ENCODE results near the gene CPA5. TPM values are rescaled to one million over a fixed set of nuclear protein-coding genes. Genes with fewer than 3 reads are reported as not detected.
"Not testable (repeated sequence)": the region's sequence is repeated elsewhere in the genome, so short reads cannot be mapped to it uniquely, and the experiment has no call there.

CPA5 gene
- total RNA-seq, 1 donor from 2014 or later: not detected

DNA sequence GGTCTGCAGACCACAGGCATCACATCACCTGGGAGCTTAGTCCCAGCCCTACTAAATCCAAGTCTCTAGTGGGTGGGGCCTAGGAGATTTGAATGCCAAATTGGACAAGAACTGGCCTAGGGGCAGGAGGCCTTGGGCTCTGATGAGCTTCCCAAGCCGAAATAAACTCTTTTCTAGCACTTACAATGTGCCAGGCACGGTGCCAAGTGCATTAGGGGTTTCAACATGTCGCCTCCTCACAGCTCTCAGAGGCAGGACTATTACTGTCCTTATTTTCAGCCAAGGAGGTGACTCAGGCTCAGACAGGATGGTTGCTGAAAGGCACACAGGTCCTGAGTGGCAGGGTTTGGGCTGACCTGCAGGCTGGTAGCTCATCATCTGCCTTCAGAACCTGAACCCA, 26.4 kb downstream of the CPA5 start:
- no peak for DNase-seq
- TF ChIP-seq, protein P1, sequence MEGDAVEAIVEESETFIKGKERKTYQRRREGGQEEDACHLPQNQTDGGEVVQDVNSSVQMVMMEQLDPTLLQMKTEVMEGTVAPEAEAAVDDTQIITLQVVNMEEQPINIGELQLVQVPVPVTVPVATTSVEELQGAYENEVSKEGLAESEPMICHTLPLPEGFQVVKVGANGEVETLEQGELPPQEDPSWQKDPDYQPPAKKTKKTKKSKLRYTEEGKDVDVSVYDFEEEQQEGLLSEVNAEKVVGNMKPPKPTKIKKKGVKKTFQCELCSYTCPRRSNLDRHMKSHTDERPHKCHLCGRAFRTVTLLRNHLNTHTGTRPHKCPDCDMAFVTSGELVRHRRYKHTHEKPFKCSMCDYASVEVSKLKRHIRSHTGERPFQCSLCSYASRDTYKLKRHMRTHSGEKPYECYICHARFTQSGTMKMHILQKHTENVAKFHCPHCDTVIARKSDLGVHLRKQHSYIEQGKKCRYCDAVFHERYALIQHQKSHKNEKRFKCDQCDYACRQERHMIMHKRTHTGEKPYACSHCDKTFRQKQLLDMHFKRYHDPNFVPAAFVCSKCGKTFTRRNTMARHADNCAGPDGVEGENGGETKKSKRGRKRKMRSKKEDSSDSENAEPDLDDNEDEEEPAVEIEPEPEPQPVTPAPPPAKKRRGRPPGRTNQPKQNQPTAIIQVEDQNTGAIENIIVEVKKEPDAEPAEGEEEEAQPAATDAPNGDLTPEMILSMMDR (IDR thresholded peaks at IDR 0.05): no peak

DNA sequence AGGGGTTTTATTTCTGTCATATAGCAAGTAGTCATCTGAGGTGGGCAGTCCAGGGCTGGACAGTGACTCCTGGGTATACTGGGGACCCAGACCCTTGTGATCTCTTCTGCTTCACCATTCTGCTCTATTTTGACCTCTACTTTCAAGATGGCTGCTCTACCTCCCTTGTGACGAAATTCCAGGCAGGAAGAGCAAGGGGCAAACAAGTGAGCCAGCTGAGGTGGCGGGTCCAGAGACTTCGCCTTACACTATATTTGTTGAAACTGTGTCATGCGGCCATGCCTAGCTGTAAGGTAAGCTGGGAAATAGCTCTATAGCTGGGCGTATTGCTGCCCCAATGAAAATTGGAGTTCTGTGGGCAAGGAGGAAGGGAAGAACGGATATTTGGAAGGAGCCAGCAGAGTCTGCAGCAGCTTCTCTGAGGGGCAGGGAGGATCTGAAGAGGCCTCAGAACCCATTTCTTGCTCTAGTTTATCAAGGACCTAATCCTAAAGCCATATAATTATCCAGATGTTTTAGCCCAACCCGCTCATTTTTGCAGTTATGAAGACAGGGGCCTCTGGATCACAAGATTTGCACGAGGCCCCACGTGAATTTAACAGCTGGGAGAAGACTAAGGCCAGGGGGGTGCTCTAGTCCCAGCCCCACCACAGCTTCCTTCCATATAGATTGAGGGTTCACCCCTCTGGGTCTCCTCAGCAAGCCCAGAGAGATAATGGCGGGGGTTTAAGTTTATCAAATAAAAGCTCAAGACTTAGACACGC, 28.0 kb downstream of the CPA5 start:
- Histone ChIP-seq H3K27ac (peak overlapping the region; percentile 79), H3K4me1 (peaks cover 29% of the 10 kb centered on the region), H3K4me3 (no peak overlapping the region), H3K36me3 (no peaks in the 10 kb centered on the region), H3K27me3 (ENCODE audit: low read depth) (no peaks in the 10 kb centered on the region), H3K9me3 (peaks cover 10% of the 10 kb centered on the region)
- ATAC-seq (no peak), DNase-seq (no peak)
- intact Hi-C loops (cut with DNase I): no loop called here
- TF ChIP-seq, protein P1 (IDR thresholded peaks at IDR 0.05): no peak

More for the DNA sequence above, 26.4 kb downstream of the CPA5 start:
- Histone ChIP-seq H3K36me3 (no peaks in the 10 kb centered on the region), H3K27ac (peak overlapping the region; percentile 79), H3K4me1 (peaks cover 29% of the 10 kb centered on the region), H3K9me3 (peaks cover 3% of the 10 kb centered on the region), H3K27me3 (ENCODE audit: low read depth) (no peaks in the 10 kb centered on the region), H3K4me3 (no peak overlapping the region)
- intact Hi-C loops (cut with DNase I): no loop called here
- no peak for ATAC-seq

DNA sequence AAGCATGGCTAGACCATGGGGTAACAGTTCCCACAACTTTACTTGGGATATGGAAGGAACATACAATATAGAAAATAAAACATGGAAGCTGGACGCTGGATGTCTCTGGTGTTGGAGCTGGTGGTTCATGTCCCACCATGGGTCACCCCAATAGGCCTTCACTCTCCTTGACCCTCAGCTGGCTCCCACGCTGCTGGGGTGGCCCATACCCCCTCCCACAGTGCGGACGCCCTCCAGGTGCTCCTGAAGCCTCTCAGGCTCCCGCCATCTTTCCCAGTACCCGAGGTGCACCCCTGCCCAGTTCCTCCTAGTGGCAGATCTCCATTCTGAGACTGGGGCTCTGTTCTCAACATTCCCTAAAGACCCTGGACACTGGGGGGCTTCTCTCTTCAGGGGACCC, 29.9 kb downstream of the CPA5 start:
- TF ChIP-seq, protein P1 (IDR thresholded peaks at IDR 0.05): no peak
- peak overlapping the region; percentile 79 for H3K27ac ChIP-seq
- peaks cover 10% of the 10 kb centered on the region for H3K9me3 ChIP-seq
- H3K4me1 ChIP-seq: peaks cover 29% of the 10 kb centered on the region
- H3K36me3 ChIP-seq: no peaks in the 10 kb centered on the region
- DNase-seq (no peak), ATAC-seq (no peak)
- H3K27me3 ChIP-seq (ENCODE audit: low read depth): no peaks in the 10 kb centered on the region
- H3K4me3 ChIP-seq: no peak overlapping the region
- intact Hi-C loops (cut with DNase I): no loop called here

DNA sequence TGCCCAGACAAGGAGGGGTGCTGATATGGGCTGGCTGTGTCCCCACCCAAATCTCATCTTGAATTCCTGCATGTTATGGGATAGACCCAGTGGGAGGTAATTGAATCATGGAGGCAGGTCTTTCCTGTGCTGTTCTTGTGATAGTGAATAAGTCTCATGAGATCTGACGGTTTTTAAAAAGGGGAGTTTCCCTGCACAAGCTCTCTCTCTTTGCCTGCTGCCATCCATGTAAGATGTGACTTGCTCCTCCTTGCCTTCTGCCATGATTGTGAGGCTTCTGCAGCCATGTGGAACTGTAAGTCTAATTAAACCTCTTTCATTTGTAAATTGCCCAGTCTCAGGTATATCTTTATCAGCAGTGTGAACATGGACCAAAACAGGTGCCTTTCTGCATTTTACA, 31.8 kb downstream of the CPA5 start:
- H3K36me3 ChIP-seq; H3K27me3 ChIP-seq (ENCODE audit: low read depth); intact Hi-C loops (cut with DNase I); H3K4me3 ChIP-seq; ATAC-seq; H3K27ac ChIP-seq; DNase-seq: not testable (repeated sequence)
- peaks cover 29% of the 10 kb centered on the region for H3K4me1 ChIP-seq
- H3K9me3 ChIP-seq: peaks cover 10% of the 10 kb centered on the region

DNA sequence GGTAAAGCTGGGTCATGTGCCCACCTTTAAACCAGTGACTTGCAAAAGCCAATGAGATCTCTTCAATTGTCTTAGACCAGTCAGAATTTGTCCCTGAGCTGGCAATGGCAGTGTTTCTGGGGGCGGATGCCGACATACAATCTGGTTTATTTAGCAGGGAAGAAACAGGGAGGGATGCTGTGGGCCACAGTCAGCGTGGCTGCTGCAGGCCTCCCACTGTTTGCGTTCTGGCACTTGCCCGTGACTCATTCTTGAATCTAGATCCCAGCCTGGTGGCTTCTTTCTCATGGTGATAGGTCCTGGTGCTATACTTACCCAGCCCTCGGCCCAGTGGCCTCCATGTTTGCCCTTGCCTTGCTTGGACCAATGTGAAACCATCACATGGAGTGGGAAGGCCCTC, 32.6 kb downstream of the CPA5 start:
- H3K27me3 ChIP-seq (ENCODE audit: low read depth): no peaks in the 10 kb centered on the region
- intact Hi-C loops (cut with DNase I): no loop called here
- no peak overlapping the region for H3K4me3 ChIP-seq
- peaks cover 10% of the 10 kb centered on the region for H3K9me3 ChIP-seq
- TF ChIP-seq, protein P1 (IDR thresholded peaks at IDR 0.05): no peak
- ATAC-seq (no peak), DNase-seq (no peak)
- H3K4me1 ChIP-seq: peaks cover 29% of the 10 kb centered on the region
- H3K27ac ChIP-seq: no peak overlapping the region
- no peaks in the 10 kb centered on the region for H3K36me3 ChIP-seq

DNA sequence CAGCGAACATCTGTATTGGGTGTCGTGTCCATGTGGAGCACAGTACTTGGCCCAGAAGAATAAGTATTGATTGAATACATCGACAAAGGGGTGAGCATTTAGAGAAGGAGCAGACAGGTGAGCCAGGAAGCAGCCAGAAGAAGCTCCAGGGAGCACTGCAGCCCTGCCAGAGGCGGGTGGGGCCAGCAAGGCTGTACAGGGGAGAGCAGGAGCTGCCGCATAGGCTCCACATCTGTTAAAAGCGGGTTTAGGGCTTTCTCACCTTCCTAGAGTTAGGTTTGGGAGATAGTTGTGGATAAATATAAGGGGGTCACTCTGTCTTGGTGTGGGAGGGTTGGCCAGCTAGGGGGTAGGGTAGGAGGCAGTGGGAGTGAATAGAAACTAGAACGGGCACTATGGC, 34.4 kb downstream of the CPA5 start:
- DNase-seq (no peak), ATAC-seq (no peak)
- no peak overlapping the region for H3K4me3 ChIP-seq
- H3K27me3 ChIP-seq (ENCODE audit: low read depth): no peaks in the 10 kb centered on the region
- H3K36me3 ChIP-seq: no peaks in the 10 kb centered on the region
- TF ChIP-seq, protein P1 (IDR thresholded peaks at IDR 0.05): no peak
- intact Hi-C loops (cut with DNase I): no loop called here
- H3K9me3 ChIP-seq: peaks cover 10% of the 10 kb centered on the region
- H3K4me1 ChIP-seq: peaks cover 14% of the 10 kb centered on the region
- H3K27ac ChIP-seq: no peak overlapping the region

Data from lower lobe of right lung (tissue), 2 donors.